GM12864 (cell line): ENCODE measurements around the gene WNT6.

Experiments
- DNase-seq: peaks from one replicate; pipeline ENCODE4 v3.0.0-alpha.2; 2011; ENCODE audit warnings: low read depth
- H3K4me3 ChIP-seq: 2 replicates; pipeline ENCODE4 v1.5.1; 2011; ENCODE audit warnings: mild to moderate bottlenecking, low read depth, low read length, control low read depth
- CTCF ChIP-seq: IDR thresholded peaks from 2 replicates; pipeline ENCODE4 v1.5.1; 2011; ENCODE audit warnings: low read depth, mild to moderate bottlenecking, moderate library complexity, low read length, control low read depth, inconsistent platforms; ENCODE audit errors: missing control alignments

The WNT6 gene

GRCh38 chr2:218814540-218815243 lies 44.9 kb upstream of the WNT6 start:
- TF ChIP-seq CTCF, result no peak
- no peak overlapping the region for H3K4me3 ChIP-seq
- no peak for DNase-seq

- no peak for TF ChIP-seq CTCF
- no peak overlapping the region for H3K4me3 ChIP-seq
These were observed 44.4 kb upstream of the WNT6 start for GRCh38 chr2:218815244-218815637.

GRCh38 chr2:218815649-218816048 lies 44.0 kb upstream of the WNT6 start:
- no peak overlapping the region for H3K4me3 ChIP-seq
- DNase-seq, result no peak
- TF ChIP-seq CTCF, result no peak

More at GRCh38 chr2:218815244-218815637, 44.4 kb upstream of the WNT6 start:
- no peak for DNase-seq

- DNase-seq, result no peak
- no peak for TF ChIP-seq CTCF
- H3K4me3 ChIP-seq, result no peak overlapping the region
These were observed 43.0 kb upstream of the WNT6 start for GRCh38 chr2:218816561-218817011.

- H3K4me3 ChIP-seq, result no peak overlapping the region
- TF ChIP-seq CTCF, result no peak
- no peak for DNase-seq
These were observed 40.5 kb upstream of the WNT6 start for GRCh38 chr2:218819093-218819492.

GRCh38 chr2:218820746-218821369 lies 38.7 kb upstream of the WNT6 start:
- H3K4me3 ChIP-seq, result no peak overlapping the region
- no peak for TF ChIP-seq CTCF
- DNase-seq, result no peak
